SU-DHL-6 (cell line): ENCODE measurements around the gene SLC22A4.

Experiments used
- H2AFZ ChIP-seq: fragments of 200-600 bp; sonication (generic); 2 replicates; pipeline ENCODE4 v1.6.1; 2014; ENCODE audit warnings: low read depth, mild to moderate bottlenecking, moderate library complexity, mixed read lengths, antibody characterized with exemption, low read length; ENCODE audit not compliant: severe bottlenecking
- H3F3A ChIP-seq: fragments of 200-600 bp; shearing (Covaris generic); 2 replicates; pipeline ENCODE4 v1.6.0; 2016; ENCODE audit warnings: antibody characterized with exemption, mild to moderate bottlenecking; ENCODE audit not compliant: insufficient read depth
- H3K27ac ChIP-seq: fragments of 200-600 bp; sonication (generic); 2 replicates; pipeline ENCODE4 v1.5.1; 2016; ENCODE audit warnings: low read depth, mild to moderate bottlenecking, low read length, moderate library complexity, mixed read lengths
- H3K27me3 ChIP-seq: fragments of 200-600 bp; sonication (generic), shearing (Covaris generic); 2 replicates; pipeline ENCODE4 v1.6.0; 2014; ENCODE audit warnings: mild to moderate bottlenecking, low read length
- H3K36me3 ChIP-seq: fragments of 200-600 bp; sonication (generic); 2 replicates; pipeline ENCODE4 v1.6.1; 2014; ENCODE audit warnings: mild to moderate bottlenecking, low read length, mixed read lengths
- H3K4me2 ChIP-seq: fragments of 300-600, 200-600 bp; shearing (Covaris generic), sonication (generic); 2 replicates; pipeline ENCODE4 v1.6.0; 2014; ENCODE audit warnings: low read length, low read depth, mild to moderate bottlenecking; ENCODE audit not compliant: poor library complexity, severe bottlenecking
- H3K4me3 ChIP-seq: fragments of 200-600 bp; sonication (generic); 2 replicates; pipeline ENCODE4 v1.5.1; 2014; ENCODE audit warnings: antibody characterized with exemption, low read length, mild to moderate bottlenecking, mixed read lengths; ENCODE audit not compliant: insufficient read depth, poor library complexity, severe bottlenecking
- H3K79me2 ChIP-seq: fragments of 200-600 bp; sonication (generic); 2 replicates; pipeline ENCODE4 v1.6.1; 2014; ENCODE audit warnings: mild to moderate bottlenecking, low read length, moderate library complexity; ENCODE audit not compliant: insufficient read depth
- H3K9ac ChIP-seq: fragments of 200-600 bp; sonication (generic); 2 replicates; pipeline ENCODE4 v1.7.0; 2014; ENCODE audit warnings: mild to moderate bottlenecking, low read length
- H3K9me2 ChIP-seq: fragments of 200-600 bp; sonication (generic); replicated peaks from 2 replicates; pipeline ENCODE4 v1.6.1; 2014; ENCODE audit warnings: low read length; ENCODE audit not compliant: insufficient read depth
- H3K9me3 ChIP-seq: fragments of 200-600 bp; sonication (generic); 2 replicates; pipeline ENCODE4 v1.6.1; 2014; ENCODE audit warnings: low read length, mixed read lengths; ENCODE audit not compliant: insufficient read depth
- H4K20me1 ChIP-seq: fragments of 200-600 bp; sonication (generic); 2 replicates; pipeline ENCODE4 v1.6.1; 2014; ENCODE audit warnings: low read depth, mild to moderate bottlenecking, antibody characterized with exemption, low read length, moderate library complexity, mixed read lengths
- CTCF ChIP-seq: fragments of 200-600 bp; sonication (generic); IDR thresholded peaks from one replicate; pipeline ENCODE4 v1.5.1; 2017; ENCODE audit warnings: antibody characterized with exemption, mild to moderate bottlenecking, low read length, moderate library complexity; ENCODE audit not compliant: insufficient read depth, poor library complexity, severe bottlenecking
- EZH2phosphoT487 ChIP-seq: fragments of 200-600 bp; sonication (generic), shearing (Covaris generic); conservative IDR thresholded peaks from 2 replicates; pipeline ENCODE4 v1.6.1; 2018; ENCODE audit warnings: mild to moderate bottlenecking, antibody characterized with exemption, low read length, moderate library complexity, mixed read lengths

The SLC22A4 gene

GRCh38 chr5:132381614-132382013 is 87.4 kb downstream of the SLC22A4 start:
- no peak overlapping the region for H3K27ac ChIP-seq
- H3F3A ChIP-seq = no peaks in the 10 kb centered on the region
- H3K79me2 ChIP-seq = no peaks in the 10 kb centered on the region
- H3K36me3 ChIP-seq = no peaks in the 10 kb centered on the region
- TF ChIP-seq EZH2phosphoT487 (no peak), CTCF (no peak)
- H3K4me2 ChIP-seq = no peak overlapping the region
- H3K9ac ChIP-seq = no peak overlapping the region
- no peaks in the 10 kb centered on the region for H4K20me1 ChIP-seq
- H3K9me3 ChIP-seq = no peaks in the 10 kb centered on the region
- H3K27me3 ChIP-seq = no peaks in the 10 kb centered on the region
- H2AFZ ChIP-seq = no peak overlapping the region
- no peaks in the 10 kb centered on the region for H3K9me2 ChIP-seq
- H3K4me3 ChIP-seq = no peak overlapping the region

GRCh38 chr5:132383261-132383660 is 89.1 kb downstream of the SLC22A4 start:
- Histone ChIP-seq H3K36me3 (no peaks in the 10 kb centered on the region), H3K9me3 (no peaks in the 10 kb centered on the region), H3K4me2 (no peak overlapping the region), H3K4me3 (no peak overlapping the region), H3K27ac (no peak overlapping the region), H4K20me1 (no peaks in the 10 kb centered on the region), H3K79me2 (no peaks in the 10 kb centered on the region), H3K9ac (no peak overlapping the region), H3K9me2 (no peaks in the 10 kb centered on the region), H2AFZ (no peak overlapping the region), H3F3A (no peaks in the 10 kb centered on the region), H3K27me3 (no peaks in the 10 kb centered on the region)
- no peak for TF ChIP-seq CTCF
- TF ChIP-seq EZH2phosphoT487 = no peak

GRCh38 chr5:132383984-132384383 is 89.8 kb downstream of the SLC22A4 start:
- H4K20me1 ChIP-seq = no peaks in the 10 kb centered on the region
- no peak overlapping the region for H2AFZ ChIP-seq
- no peaks in the 10 kb centered on the region for H3K36me3 ChIP-seq
- no peaks in the 10 kb centered on the region for H3F3A ChIP-seq
- no peaks in the 10 kb centered on the region for H3K79me2 ChIP-seq
- TF ChIP-seq CTCF = no peak
- no peak for TF ChIP-seq EZH2phosphoT487
- no peak overlapping the region for H3K4me3 ChIP-seq
- H3K27me3 ChIP-seq = no peaks in the 10 kb centered on the region
- H3K9ac ChIP-seq = no peak overlapping the region
- no peaks in the 10 kb centered on the region for H3K9me3 ChIP-seq
- H3K27ac ChIP-seq = no peak overlapping the region
- H3K4me2 ChIP-seq = no peak overlapping the region
- H3K9me2 ChIP-seq = no peaks in the 10 kb centered on the region

GRCh38 chr5:132384506-132385050 is 90.4 kb downstream of the SLC22A4 start:
- no peak overlapping the region for H3K27ac ChIP-seq
- no peak overlapping the region for H2AFZ ChIP-seq
- H3K4me2 ChIP-seq = no peak overlapping the region
- H3K9ac ChIP-seq = no peak overlapping the region
- no peaks in the 10 kb centered on the region for H3K27me3 ChIP-seq
- H3K79me2 ChIP-seq = no peaks in the 10 kb centered on the region
- H4K20me1 ChIP-seq = no peaks in the 10 kb centered on the region
- no peaks in the 10 kb centered on the region for H3K9me2 ChIP-seq
- H3F3A ChIP-seq = no peaks in the 10 kb centered on the region
- no peaks in the 10 kb centered on the region for H3K9me3 ChIP-seq
- no peaks in the 10 kb centered on the region for H3K36me3 ChIP-seq
- no peak overlapping the region for H3K4me3 ChIP-seq
- no peak for TF ChIP-seq CTCF
- no peak for TF ChIP-seq EZH2phosphoT487
